ENCODE measurements around the gene ARHGEF40.
A peak's percentile ranks its signal among the peaks of the same experiment; 100 is the strongest.

GRCh38 chr14:21095430-21096205 lies 25.5 kb downstream of the ARHGEF40 start:
- no peak for TF ChIP-seq MAFK (IDR thresholded peaks at IDR 0.05; ENCODE audit: partially characterized antibody)
- TF ChIP-seq REST (IDR thresholded peaks at IDR 0.05): peak; percentile 92
- TF ChIP-seq CTCF (IDR thresholded peaks at IDR 0.05): no peak

Measured in A549 (cell line).